HG03095 (cell line): ENCODE results near the gene COL18A1.

Source experiments
- ATAC-seq: cut with Tn5 transposase; IDR thresholded peaks from one replicate; pipeline ENCODE4 v1.9.1; 2021; ENCODE audit warnings: moderate library complexity; ENCODE audit not compliant: unreplicated experiment

The COL18A1 gene

GRCh38 chr21:45411810-45412206 lies 6.8 kb downstream of the COL18A1 start:
- no peak for ATAC-seq

DNA sequence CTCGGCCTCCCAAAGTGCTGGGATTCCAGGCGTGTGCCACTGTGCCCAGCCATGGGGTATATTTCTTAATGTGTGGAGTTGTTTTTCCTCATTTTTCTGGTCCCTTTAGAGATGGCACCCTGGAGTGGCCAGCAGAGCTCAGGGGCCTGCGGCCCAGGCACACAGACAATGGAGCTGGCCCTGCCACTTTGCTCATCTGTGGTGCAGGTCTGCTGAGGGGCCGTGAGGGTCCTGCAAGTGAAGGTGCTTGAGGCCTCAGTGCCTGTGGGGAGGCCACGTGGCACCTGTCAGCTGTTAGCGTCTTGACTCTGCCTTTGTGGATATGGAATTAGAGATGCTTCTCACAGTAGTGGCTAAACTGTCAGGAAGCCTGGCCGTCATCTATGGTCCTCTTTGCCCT lies 7.5 kb downstream of the COL18A1 start:
- ATAC-seq: no peak

GRCh38 chr21:45412909-45413611 lies 8.1 kb downstream of the COL18A1 start:
- ATAC-seq: no peak

- ATAC-seq: no peak
Observed at GRCh38 chr21:45413922-45414321, 9.0 kb downstream of the COL18A1 start.

DNA sequence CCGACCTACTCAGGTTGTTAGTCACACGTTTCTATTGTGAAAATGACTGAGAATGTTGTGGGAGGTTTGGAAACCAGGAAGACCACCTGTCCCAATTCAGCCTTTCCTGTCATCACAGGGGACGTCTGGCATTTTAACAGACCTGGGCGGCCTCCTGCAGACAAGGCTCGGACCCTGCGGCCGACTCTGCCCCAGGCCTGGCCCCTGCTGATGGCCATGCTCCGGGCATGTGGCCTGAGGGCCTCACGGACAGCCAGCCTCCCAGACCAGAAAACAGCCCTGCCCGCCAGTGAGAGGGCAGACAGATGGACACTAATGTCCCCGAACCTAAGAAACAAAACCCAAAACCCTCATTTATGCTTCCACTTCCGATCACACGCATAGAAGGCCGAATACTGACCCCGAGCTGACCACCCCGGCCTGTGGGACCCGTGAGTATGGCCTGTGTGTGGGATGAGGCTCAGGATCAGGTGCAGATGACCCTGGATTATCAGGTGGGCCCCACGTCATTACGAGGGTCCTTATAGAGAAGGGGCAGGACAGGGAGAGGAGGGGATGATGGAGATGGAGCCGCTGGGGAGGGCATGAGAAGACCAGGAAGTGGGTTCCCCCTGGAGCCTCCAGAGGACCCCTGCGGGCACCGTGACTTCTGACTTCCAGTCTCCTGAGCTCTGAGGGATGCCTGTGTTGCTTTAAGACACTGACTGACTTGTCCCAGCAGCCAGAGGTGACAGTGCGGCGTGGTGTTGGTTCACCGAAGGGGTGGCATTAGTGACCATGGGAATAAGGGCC lies 9.6 kb downstream of the COL18A1 start:
- ATAC-seq: no peak

DNA sequence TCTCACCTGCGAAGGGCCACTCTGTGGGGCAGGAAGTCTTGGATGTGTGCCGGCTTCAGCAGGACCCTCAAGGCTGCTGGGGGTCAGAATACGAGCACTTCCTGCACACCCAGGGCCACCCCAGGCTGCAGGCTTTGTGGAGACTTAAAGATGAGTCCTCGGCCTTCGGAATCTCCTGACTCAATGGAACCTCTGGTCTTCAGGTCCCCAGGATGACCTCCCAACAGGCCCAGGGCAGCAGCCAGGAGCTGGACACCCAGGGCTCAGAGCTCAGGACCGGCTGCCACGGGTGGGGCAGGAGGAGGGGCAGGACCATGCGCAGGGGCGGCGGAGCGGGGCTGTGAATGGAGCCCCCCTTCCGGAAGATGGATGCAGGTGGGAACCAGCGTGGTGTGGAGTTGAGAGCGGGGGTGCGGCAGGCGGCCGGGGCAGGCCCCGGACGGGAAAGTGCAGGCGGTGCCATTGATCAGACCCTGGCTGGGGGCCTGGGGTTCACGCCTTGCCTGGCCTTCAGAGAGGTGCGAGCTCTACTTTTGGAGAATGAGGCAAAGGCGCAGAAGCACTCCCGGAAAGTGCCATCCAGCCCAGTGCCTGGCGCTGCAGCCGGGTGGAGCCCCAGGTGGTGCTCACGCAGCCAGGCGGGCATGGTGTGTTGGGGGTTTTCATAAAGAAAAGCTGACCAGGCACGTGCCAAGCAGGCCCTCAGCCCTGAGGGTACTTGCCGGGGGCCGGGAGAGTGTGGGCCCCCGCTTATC lies 10.4 kb downstream of the COL18A1 start:
- ATAC-seq: no peak

- ATAC-seq: no peak
Observed at GRCh38 chr21:45415943-45416611, 11.1 kb downstream of the COL18A1 start.

GRCh38 chr21:45416620-45417019 lies 11.7 kb downstream of the COL18A1 start:
- ATAC-seq: no peak

DNA sequence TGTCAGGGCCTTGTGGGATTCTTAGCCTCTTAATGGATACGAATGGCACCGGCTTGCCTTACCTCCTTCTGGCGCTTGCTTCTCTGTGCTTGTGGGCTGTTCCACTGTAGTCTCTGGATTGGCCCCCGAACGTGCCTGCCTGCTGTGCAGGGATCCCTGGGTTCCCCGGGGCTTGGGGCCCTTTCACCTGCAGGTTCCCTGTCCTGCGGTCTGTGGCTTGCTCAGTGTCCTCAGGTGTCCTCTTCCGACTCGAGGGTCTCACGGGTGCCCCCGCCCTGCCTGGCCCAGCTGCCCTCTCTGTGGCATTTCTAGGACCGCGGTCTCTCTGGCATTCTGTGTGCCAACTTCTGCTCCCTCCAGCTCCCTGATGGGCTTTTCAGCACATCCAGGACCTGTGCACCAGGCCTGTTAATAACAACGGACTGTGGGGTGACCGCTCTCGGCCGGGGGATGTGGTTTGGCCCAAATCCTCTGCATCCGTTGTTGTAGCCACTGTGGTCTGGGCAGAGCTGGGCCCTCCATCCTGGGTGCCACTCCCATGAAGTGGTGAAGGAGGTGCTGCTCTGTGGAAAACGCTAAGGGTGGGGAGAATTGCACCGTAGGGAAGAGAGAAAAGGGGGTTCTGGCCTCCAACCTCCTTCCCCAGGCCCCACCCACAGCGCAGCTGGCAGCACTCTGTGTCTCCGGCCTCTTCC lies 12.4 kb downstream of the COL18A1 start:
- ATAC-seq: no peak

DNA sequence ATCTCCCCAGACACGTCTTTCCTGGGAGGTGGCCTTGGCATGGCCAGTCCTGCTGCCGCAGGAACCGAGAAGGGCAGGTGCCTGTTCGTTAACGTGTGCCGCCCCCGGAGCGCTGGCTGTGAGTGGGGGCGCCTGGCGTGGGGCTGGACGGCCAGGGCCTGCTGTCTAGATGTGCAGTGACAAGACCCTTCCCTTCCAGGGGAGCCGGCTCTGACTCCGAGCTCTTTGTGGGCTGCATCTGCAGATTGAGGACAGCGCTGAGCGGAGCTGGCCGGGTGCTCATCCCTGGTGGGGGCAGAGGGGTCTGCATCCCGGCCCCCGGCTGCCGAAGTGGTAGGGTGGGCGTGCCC lies 13.0 kb downstream of the COL18A1 start:
- no peak for ATAC-seq

DNA sequence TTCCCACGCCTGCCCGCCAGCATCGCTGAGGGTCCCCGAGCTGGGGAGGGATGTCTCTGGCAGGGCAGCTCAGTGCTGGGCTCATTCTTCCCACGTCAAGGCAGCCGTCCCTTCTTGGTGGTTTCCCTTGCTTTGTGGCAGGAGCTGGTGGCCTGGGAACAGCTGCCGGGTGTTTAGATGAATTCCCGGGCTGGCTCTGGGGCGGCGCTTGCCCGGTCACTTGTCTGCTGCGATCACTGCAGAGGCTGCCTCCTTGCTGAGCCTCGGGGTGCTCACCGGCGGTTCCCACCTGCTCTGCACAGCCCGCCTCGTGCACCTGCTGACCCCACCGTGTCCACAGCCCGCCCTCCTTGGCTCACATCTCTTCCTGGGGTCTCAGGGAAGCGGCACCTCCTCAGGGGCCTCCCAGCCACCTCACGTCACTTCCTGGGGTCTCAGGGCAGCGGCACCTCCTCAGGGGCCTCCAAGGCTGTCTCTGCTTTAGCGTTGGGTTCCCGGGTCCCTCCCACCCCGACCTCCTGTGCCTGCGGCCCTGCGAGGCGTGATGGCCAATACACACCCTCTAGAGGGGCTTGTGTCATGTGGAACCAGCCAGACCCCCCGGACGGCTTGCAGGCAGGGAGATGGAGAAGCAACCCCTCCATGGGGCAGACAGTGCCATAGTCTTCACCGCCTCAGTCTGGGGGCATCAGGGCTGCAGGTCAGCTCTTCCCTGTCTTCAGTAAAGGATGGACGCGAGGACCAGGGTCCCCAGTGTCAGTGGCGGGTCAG lies 13.5 kb downstream of the COL18A1 start:
- ATAC-seq: no peak

DNA sequence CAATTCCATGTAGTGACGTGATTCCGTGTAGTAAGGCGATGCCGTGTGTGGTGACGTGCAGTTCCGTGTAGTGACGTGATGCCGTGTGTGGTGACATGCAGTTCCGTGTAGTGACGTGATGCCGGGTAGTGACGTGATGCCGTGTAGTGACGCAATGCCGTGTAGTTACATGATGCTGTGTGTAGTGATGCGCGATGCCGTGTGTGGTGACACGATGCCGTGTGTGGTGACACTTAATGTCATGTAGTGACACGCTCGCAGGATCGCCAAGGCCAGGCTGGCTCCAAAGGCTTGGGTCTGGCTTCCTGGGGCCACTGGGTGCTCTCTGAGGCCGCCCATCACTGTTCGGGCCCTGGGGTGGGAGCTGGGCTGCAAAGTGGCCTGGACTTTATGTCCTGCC lies 14.2 kb downstream of the COL18A1 start:
- ATAC-seq: no peak

DNA sequence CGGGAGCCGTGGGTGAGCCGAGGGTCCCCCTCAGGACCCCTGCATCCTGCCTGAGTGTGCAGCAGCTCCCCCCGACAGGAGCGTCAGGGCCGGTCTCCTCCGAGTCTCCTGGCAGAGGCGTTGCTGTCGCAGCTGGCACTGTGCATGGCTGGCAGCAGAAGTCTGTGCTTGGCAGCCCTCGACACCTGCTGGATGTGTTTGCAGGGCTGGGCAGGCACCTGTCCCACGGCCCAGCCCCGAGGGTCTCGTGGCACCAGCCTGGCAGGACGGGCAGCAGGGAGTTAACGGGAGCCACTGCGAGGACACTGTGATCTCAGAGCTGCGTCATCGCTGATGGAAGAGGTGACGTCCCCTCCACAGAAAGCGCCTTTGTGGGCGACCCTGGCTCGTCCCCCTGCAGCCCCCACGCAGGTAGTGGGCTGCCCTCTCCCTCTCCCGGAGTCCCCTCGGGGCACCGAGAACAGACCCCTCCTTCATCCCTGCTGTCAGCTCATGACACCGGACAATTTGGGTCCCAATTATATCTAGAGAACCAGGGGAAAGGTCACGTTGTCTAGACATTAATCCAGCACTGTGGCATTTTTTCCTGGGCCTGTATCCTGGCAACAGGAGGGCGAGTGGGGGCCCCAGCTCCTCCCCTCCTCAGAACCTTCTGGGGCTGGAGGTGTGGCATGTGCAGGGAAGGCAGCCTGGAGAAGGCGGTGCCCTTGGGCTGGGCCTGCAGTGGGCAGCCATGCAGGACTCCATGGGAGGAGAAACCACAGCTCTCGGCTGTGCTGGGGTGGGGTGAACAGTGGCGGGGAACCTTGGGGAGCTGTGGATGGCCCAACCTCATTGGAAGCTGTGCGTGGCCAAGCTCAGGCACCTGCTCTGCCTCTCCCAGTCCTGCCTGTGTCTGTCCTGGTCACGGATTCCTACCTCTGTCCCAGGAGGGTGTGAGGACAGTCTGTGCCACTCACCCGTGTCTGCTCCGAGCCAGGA lies 15.4 kb downstream of the COL18A1 start:
- no peak for ATAC-seq

- no peak for ATAC-seq
Observed at GRCh38 chr21:45421071-45421845, 16.3 kb downstream of the COL18A1 start.

DNA sequence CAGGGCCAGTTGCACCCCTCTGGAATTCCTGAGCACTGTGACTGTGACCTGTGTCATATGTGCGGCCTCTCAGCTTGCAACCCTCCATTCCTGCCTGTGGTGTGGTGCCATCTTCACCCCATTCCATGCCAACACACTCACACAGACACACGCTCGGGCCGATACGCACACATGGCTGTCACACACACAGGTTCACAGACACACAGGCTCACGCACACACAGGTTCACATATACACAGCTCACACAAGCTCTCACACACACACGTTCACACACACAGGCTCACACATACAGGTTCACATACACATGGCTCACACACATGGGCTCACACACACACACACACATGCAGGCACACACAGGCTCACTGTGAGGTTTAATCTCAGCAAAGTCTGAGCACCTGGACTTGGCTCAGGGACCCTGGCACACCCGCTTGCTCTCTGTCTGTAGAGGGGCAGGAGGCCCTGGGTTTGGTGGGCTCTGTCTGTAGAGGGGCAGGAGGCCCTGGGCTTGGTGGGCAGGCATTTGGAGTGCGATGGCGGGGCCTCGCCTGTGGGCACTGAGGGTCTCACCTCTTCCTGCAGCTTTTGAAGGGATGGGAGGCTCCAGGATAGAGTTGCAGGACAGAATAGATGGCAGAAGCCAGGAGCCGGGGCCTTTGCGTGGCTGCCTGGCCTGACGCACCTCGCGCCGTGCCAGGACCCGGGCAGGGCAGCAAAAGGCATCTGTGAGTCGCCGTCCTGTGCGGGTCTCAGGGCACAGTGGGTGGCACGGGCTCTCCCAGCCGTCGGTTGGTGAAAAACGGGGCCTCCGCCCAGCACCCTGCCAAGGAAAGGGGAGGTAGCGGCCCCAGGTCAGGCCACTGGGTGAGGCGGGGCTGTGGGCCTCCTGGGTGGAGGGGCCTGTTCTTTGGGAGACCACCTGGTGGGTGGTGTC lies 17.1 kb downstream of the COL18A1 start:
- no peak for ATAC-seq

DNA sequence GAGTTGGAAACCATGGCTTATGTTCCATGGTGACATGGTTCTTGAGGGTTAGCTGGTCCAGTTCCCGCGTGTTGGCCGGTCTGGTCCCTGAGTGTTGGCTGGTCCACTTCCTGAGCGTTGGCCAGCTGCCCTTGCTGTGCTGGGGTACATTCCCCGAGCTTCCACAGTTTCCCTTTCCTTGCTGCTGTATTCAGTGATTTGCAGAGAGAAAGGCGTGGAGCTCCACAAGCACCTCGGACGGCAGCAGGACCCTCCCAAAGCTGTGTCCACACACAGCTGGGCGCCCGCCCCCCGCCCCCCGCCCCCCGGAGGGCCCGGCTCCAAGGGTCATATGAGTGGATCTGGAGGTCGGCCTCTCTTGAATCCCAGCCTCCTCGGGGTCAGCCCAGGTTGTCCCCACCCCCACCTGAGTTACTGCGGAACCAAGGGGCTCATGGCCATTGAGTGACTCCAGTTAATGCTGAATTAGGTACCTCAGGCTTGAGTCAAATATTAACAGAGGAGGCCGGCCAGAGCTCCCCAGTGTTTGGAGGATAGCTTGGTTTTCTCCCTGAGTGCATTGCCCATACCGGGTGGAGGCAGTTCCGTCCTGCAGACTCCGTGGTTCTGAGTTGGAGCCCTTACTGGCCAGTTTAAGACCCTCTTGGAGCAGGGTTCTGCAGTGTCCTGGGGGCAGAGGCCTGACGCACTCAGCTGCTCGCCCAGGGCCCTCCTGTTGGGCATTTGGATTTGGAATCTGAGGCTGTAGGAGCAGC lies 18.4 kb downstream of the COL18A1 start:
- no peak for ATAC-seq
